Neural cell (in vitro differentiated cells): ENCODE results near the gene LGR4. TPM values are rescaled to one million over a fixed set of nuclear protein-coding genes. Genes with fewer than 3 reads are reported as not detected.
A peak's percentile ranks its signal among the peaks of the same experiment; 100 is the strongest.

ENCODE experiments used
- H2AFZ ChIP-seq: fragments of 200-600, 300-800 bp; sonication (generic), shearing (Covaris generic); 2 replicates; pipeline ENCODE4 v1.6.0; 2014; ENCODE audit warnings: low read depth, mild to moderate bottlenecking, antibody characterized with exemption, low read length, moderate library complexity
- H3F3A ChIP-seq: fragments of 200-600 bp; shearing (Covaris generic); 2 replicates; pipeline ENCODE4 v1.6.1; 2016; ENCODE audit warnings: mild to moderate bottlenecking, moderate library complexity, mixed read lengths, antibody characterized with exemption, low read length; ENCODE audit not compliant: insufficient read depth, poor library complexity, severe bottlenecking
- H3K27ac ChIP-seq: fragments of 200-600, 300-800 bp; sonication (generic), shearing (Covaris generic); 2 replicates; pipeline ENCODE4 v1.5.1; 2014; ENCODE audit warnings: mild to moderate bottlenecking, low read length, moderate library complexity
- H3K27me3 ChIP-seq: fragments of 300-800, 200-600 bp; sonication (generic), shearing (Covaris generic); 2 replicates; pipeline ENCODE4 v1.6.0; 2014; ENCODE audit warnings: mild to moderate bottlenecking, low read depth, low read length, moderate library complexity; ENCODE audit not compliant: insufficient read depth
- H3K36me3 ChIP-seq: fragments of 300-800, 200-600 bp; sonication (generic), shearing (Covaris generic); 2 replicates; pipeline ENCODE4 v1.5.1; 2014; ENCODE audit warnings: mild to moderate bottlenecking, antibody characterized with exemption, low read length, moderate library complexity; ENCODE audit not compliant: insufficient read depth
- H3K4me2 ChIP-seq: fragments of 300-800, 200-600 bp; sonication (generic), shearing (Covaris generic); 2 replicates; pipeline ENCODE4 v1.6.0; 2014; ENCODE audit warnings: mild to moderate bottlenecking, low read length
- H3K4me3 ChIP-seq: fragments of 300-800, 200-600 bp; sonication (generic), shearing (Covaris generic); 2 replicates; pipeline ENCODE4 v1.5.1; 2014; ENCODE audit warnings: mild to moderate bottlenecking, low read length, moderate library complexity
- H3K79me2 ChIP-seq: fragments of 200-600 bp; shearing (Covaris generic); replicated peaks from 2 replicates; pipeline ENCODE4 v1.6.0; 2014; ENCODE audit warnings: mild to moderate bottlenecking, low read length, moderate library complexity; ENCODE audit not compliant: insufficient read depth
- H3K9ac ChIP-seq: fragments of 300-800, 200-600 bp; sonication (generic), shearing (Covaris generic); 2 replicates; pipeline ENCODE4 v1.6.1; 2016; ENCODE audit warnings: mild to moderate bottlenecking, low read length, mixed read lengths
- H3K9me2 ChIP-seq: fragments of 200-600 bp; shearing (Covaris generic); 2 replicates; pipeline ENCODE4 v1.6.1; 2016; ENCODE audit warnings: mild to moderate bottlenecking, low read length, mixed read lengths; ENCODE audit not compliant: insufficient read depth
- H3K9me3 ChIP-seq: fragments of 200-600, 300-800 bp; sonication (generic), shearing (Covaris generic); 2 replicates; pipeline ENCODE4 v1.6.1; 2016; ENCODE audit warnings: mild to moderate bottlenecking, mixed run types, low read length, moderate library complexity, mixed read lengths
- H4K20me1 ChIP-seq: fragments of 200-600 bp; shearing (Covaris generic); 2 replicates; pipeline ENCODE4 v1.6.1; 2016; ENCODE audit warnings: mild to moderate bottlenecking, mixed run types; ENCODE audit not compliant: insufficient read depth
- CTCF ChIP-seq: fragments of 450-650 bp; IDR thresholded peaks from 2 replicates; pipeline ENCODE4 v1.5.1; 2014; ENCODE audit warnings: antibody characterized with exemption, mild to moderate bottlenecking, moderate library complexity; ENCODE audit not compliant: poor library complexity, severe bottlenecking
- EP300 ChIP-seq: fragments of 450-650 bp; conservative IDR thresholded peaks from 2 replicates; pipeline ENCODE4 v1.6.1; 2014; ENCODE audit warnings: antibody characterized with exemption, mild to moderate bottlenecking, moderate library complexity; ENCODE audit not compliant: poor library complexity, severe bottlenecking
- EZH2 ChIP-seq: fragments of 200-600, 300-800 bp; shearing (Covaris generic), sonication (generic); IDR thresholded peaks from 2 replicates; pipeline ENCODE4 v1.6.1; 2014; ENCODE audit warnings: antibody characterized with exemption, low read length, borderline replicate concordance, mild to moderate bottlenecking; ENCODE audit not compliant: insufficient read depth, poor library complexity, severe bottlenecking
- MXI1 ChIP-seq: fragments of 450-650 bp; conservative IDR thresholded peaks from 2 replicates; pipeline ENCODE4 v1.6.1; 2014; ENCODE audit warnings: antibody characterized with exemption, mild to moderate bottlenecking; ENCODE audit not compliant: poor library complexity, severe bottlenecking
- POLR2AphosphoS5 ChIP-seq: IDR thresholded peaks from 2 replicates; pipeline ENCODE4 v1.6.1; 2012
- RAD21 ChIP-seq: fragments of 450-650 bp; conservative IDR thresholded peaks from 2 replicates; pipeline ENCODE4 v1.6.1; 2014; ENCODE audit warnings: antibody characterized with exemption, mild to moderate bottlenecking, moderate library complexity
- REST ChIP-seq: IDR thresholded peaks from 2 replicates; pipeline ENCODE4 v1.6.1; 2012; ENCODE audit warnings: borderline replicate concordance
- SMC3 ChIP-seq: fragments of 450-650 bp; conservative IDR thresholded peaks from 2 replicates; pipeline ENCODE4 v1.6.1; 2014; ENCODE audit warnings: antibody characterized with exemption, mild to moderate bottlenecking, moderate library complexity; ENCODE audit not compliant: poor library complexity
- TAF1 ChIP-seq: IDR thresholded peaks from 2 replicates; pipeline ENCODE4 v1.6.1; 2012; ENCODE audit warnings: low read depth
- polyA plus RNA-seq: library from polyadenylated mRNA; depleted of rRNA; stranded (reverse); fragments of >200 nt; gene quantifications from 2 replicates; pipeline ENCODE4 v1.2.3, GENCODE V29; 2014

LGR4 gene
- polyA plus RNA-seq, 1 donor from 2014 or later = 11.2 TPM

- Histone ChIP-seq H3K36me3 (no peaks in the 10 kb centered on the region), H3K9me2 (no peaks in the 10 kb centered on the region), H3K27me3 (no peaks in the 10 kb centered on the region), H3K9ac (no peak overlapping the region), H3K79me2 (no peaks in the 10 kb centered on the region), H3K9me3 (no peaks in the 10 kb centered on the region), H4K20me1 (no peaks in the 10 kb centered on the region), H3F3A (peaks cover 11% of the 10 kb centered on the region), H3K4me2 (no peak overlapping the region), H2AFZ (no peak overlapping the region), H3K27ac (no peak overlapping the region), H3K4me3 (no peak overlapping the region)
- TF ChIP-seq EP300 (no peak), TAF1 (no peak)
Measured at GRCh38 chr11:27447288-27448183, 25.1 kb downstream of the LGR4 start.

- TF ChIP-seq SMC3 (no peak), POLR2AphosphoS5 (no peak), RAD21 (no peak), REST (no peak), TAF1 (no peak), EP300 (no peak), EZH2 (no peak), MXI1 (no peak), CTCF (no peak)
- Histone ChIP-seq H3K27ac (peak overlapping the region; percentile 80), H3F3A (peaks cover 11% of the 10 kb centered on the region), H3K27me3 (no peaks in the 10 kb centered on the region), H4K20me1 (no peaks in the 10 kb centered on the region), H3K9ac (peak overlapping the region; percentile 52), H3K36me3 (no peaks in the 10 kb centered on the region), H2AFZ (no peak overlapping the region), H3K9me2 (no peaks in the 10 kb centered on the region), H3K4me2 (no peak overlapping the region), H3K4me3 (no peak overlapping the region), H3K79me2 (peaks cover 7% of the 10 kb centered on the region), H3K9me3 (no peaks in the 10 kb centered on the region)
Measured at GRCh38 chr11:27445625-27446024, 27.0 kb downstream of the LGR4 start.
